ENCODE measurements around the gene RILPL2.

GRCh38 chr12:123436017-123436964 lies at the start of gene RILPL2:
- TF ChIP-seq CTCF (IDR thresholded peaks at IDR 0.05), result peak in 3 of 6 experiments; percentile 2 to 23 (median 4)
- TF ChIP-seq POLR2A (IDR thresholded peaks at IDR 0.05), result peak; percentile 47 to 57
